Small intestine (tissue), 7 donors: ENCODE measurements around the gene CERCAM. TPM values are rescaled to one million over a fixed set of nuclear protein-coding genes. Genes with fewer than 3 reads are reported as not detected.
A peak's percentile ranks its signal among the peaks of the same experiment; 100 is the strongest.
"Not testable (repeated sequence)": the region's sequence is repeated elsewhere in the genome, so short reads cannot be mapped to it uniquely, and the experiment has no call there.

ENCODE experiments used
- DNase-seq, 2 donors: peaks; one replicate each; pipeline versions ENCODE4 v3.0.0 to v3.0.0-alpha.2; 2013
- FAIRE-seq: peaks from 2 replicates; lab custom pipeline; 2012; peaks lifted over from hg19 to GRCh38; lab: Jason Lieb, UNC
- H3K27ac ChIP-seq, 3 donors: one replicate each; pipeline ENCODE4 v1.5.1; 2013; ENCODE audit warnings: low read length in 2 of 3, mild to moderate bottlenecking in 2 of 3, control low read depth in 1 of 3, inconsistent platforms in 1 of 3, low read depth in 1 of 3, moderate library complexity in 1 of 3
- H3K27me3 ChIP-seq, 3 donors: one replicate each; pipeline ENCODE4 v1.6.1; 2013; ENCODE audit warnings: low read length in 3 of 3, inconsistent platforms in 1 of 3; ENCODE audit not compliant: control insufficient read depth in 3 of 3, insufficient read depth in 3 of 3
- H3K36me3 ChIP-seq, 3 donors: one replicate each; pipeline ENCODE4 v1.6.1; 2013; ENCODE audit warnings: low read length in 3 of 3, inconsistent platforms in 1 of 3, low read depth in 1 of 3, mild to moderate bottlenecking in 1 of 3, moderate library complexity in 1 of 3; ENCODE audit not compliant: control insufficient read depth in 3 of 3, insufficient read depth in 2 of 3
- H3K4me1 ChIP-seq, 3 donors: one replicate each; pipeline ENCODE4 v1.6.1; 2013; ENCODE audit warnings: low read length in 2 of 3, inconsistent platforms in 1 of 3, low read depth in 1 of 3, mild to moderate bottlenecking in 1 of 3, moderate library complexity in 1 of 3; ENCODE audit not compliant: control insufficient read depth in 3 of 3, insufficient read depth in 2 of 3
- H3K4me3 ChIP-seq, 3 donors: one replicate each; pipeline ENCODE4 v1.5.1; 2013; ENCODE audit warnings: low read length in 3 of 3, control low read depth in 1 of 3, inconsistent platforms in 1 of 3, low read depth in 1 of 3, mild to moderate bottlenecking in 1 of 3, moderate library complexity in 1 of 3
- H3K9me3 ChIP-seq, 2 donors: one replicate each; pipeline ENCODE4 v1.6.1; 2013; ENCODE audit warnings: low read depth in 1 of 2, low read length in 1 of 2; ENCODE audit not compliant: control insufficient read depth in 2 of 2, insufficient read depth in 1 of 2
- WGBS, 3 donors: extraction: QIAGEN DNeasy Blood & Tissue Kit; methylation state at CpG; one replicate each; pipeline ENCODE4 v1.1.7; 2013; 5-methylcytosine and 5-hydroxymethylcytosine counted together
- polyA plus RNA-seq, 4 donors: library from polyadenylated mRNA; stranded (reverse) in 3 of 4; unstranded in 1 of 4; fragments of 200-250 nt in 3 of 4; fragments of 120-200 nt in 1 of 4; gene quantifications; one replicate each; pipeline versions ENCODE4 v1.2.1 to v1.2.3, GENCODE V29; 2013
- donor health status: healthy with polysubstance abuse.
- donor health status: control.
- donor health status: control.
- donor health status: Bipolar disorder and iron deficiency.
- donor health status: healthy.

CERCAM gene
- polyA plus RNA-seq, 4 donors: 4.3 to 10.3 (median 6.8) TPM; not detected in 1

GRCh38 chr9:128446505-128446904, 25.8 kb downstream of the CERCAM start:
- H3K36me3 ChIP-seq, H3K9me3 ChIP-seq, DNase-seq, H3K27ac ChIP-seq, H3K4me3 ChIP-seq, FAIRE-seq, H3K27me3 ChIP-seq, H3K4me1 ChIP-seq: not testable (repeated sequence)
- WGBS, 3 donors: 91 to 93% (median 92%) methylated on average over 5 of the region's 5 CpGs

DNA sequence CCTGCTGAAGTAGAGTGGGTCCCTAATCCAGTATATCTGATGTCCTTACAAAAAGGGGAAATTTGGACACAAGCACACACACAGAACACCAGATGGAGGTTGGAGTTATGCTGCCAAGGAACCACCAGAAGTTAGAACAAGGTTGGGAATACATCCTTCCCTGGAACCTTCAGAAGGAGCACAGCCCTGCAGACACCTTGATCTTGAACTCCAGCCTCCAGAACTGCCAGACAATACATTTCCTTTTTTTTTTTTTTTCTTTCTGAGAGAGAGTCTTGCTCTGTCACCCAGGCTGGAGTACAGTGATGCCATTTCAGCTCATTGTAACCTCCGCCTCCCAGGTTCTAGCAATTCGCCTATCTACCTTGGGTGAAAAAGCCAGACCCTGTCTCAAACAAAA, 28.1 kb downstream of the CERCAM start:
- H3K27me3 ChIP-seq: peaks cover 0 to 9% (median 0%) of the 10 kb centered on the region in 3 donors
- no peaks in the 10 kb centered on the region for H3K36me3 ChIP-seq
- H3K27ac ChIP-seq: no peak overlapping the region
- no peak for FAIRE-seq
- DNase-seq: no peak
- no peaks in the 10 kb centered on the region for H3K4me1 ChIP-seq
- H3K4me3 ChIP-seq: no peak overlapping the region
- H3K9me3 ChIP-seq: no peaks in the 10 kb centered on the region
- 87 to 94% (median 93%) methylated on average over 2 of the region's 2 CpGs for WGBS, 3 donors

- Histone ChIP-seq H3K36me3 (peaks cover 0 to 7% (median 2%) of the 10 kb centered on the region in 3 donors), H3K4me1 (peaks cover 0 to 5% (median 4%) of the 10 kb centered on the region in 3 donors), H3K27me3 (peaks cover 0 to 5% (median 0%) of the 10 kb centered on the region in 3 donors), H3K4me3 (no peak overlapping the region), H3K27ac (no peak overlapping the region), H3K9me3 (no peaks in the 10 kb centered on the region)
- FAIRE-seq (no peak), DNase-seq (no peak)
- 80 to 87% (median 83%) methylated on average over 14 of the region's 14 CpGs for WGBS, 3 donors
These were observed 34.3 kb downstream of the CERCAM start for GRCh38 chr9:128454991-128455390.

DNA sequence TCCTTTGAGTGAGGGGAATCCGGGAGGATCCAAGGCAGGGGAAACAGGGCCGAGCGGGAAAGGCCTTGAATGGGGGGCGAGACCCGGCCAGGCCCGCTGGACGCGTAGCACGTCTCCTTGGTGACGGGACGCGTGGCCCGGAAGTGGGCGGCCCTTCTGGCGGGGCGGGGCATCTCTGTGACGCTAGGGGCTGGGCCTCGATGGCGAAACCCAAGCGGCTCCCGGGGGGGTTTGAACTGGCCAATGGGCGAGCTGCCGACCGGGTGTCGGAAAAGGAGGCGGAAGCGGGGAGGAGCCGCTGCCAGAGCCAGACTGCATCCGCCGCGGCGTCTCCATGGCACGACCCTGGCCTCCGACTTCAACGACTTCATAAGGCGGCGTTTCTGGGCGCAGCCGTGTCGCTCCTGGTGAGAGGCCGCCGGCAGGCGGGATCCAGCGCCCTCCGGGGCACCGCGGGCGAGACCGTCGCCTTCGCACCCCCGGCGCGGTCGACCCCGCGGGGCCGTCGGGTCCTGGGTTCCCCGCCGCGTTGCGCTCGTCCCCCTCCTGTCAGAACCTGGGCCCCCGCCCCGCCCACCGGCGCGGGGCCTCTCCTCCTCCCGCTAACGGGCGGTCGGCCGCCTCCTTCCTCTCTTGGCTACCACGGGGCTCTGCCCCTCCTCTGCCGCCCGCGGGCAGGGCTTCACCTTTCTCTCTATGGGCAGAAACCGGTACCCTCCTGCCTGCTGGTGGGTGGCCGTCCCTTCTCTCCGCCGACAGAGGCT, 35.4 kb downstream of the CERCAM start, which contains the start of gene ODF2:
TSS of gene ODF2 (plus strand) at position 158 of the 764 bp plus-strand sequence. CDS start at position 244, 86 bp downstream.
- H3K27me3 ChIP-seq: peaks cover 0 to 5% (median 0%) of the 10 kb centered on the region in 3 donors
- peaks cover 0 to 5% (median 4%) of the 10 kb centered on the region in 3 donors for H3K4me1 ChIP-seq
- FAIRE-seq (no peak), DNase-seq (peak; percentile 97 to 98)
- peaks cover 0 to 17% (median 5%) of the 10 kb centered on the region in 3 donors for H3K36me3 ChIP-seq
- WGBS, 3 donors: 0 to 1% (median 0%) methylated on average over 43 to 82 of the region's 82 CpGs
- H3K4me3 ChIP-seq: peak within 1 kb of the TSS; percentile 63 to 84 (median 79)
- no peaks in the 10 kb centered on the region for H3K9me3 ChIP-seq
- peak within 1 kb of the TSS; percentile 24 to 89 (median 60) for H3K27ac ChIP-seq

- Histone ChIP-seq H3K36me3 (peaks cover 0 to 21% (median 6%) of the 10 kb centered on the region in 3 donors), H3K9me3 (no peaks in the 10 kb centered on the region), H3K4me1 (peaks cover 0 to 5% (median 4%) of the 10 kb centered on the region in 3 donors), H3K27me3 (peaks cover 0 to 4% (median 0%) of the 10 kb centered on the region in 3 donors), H3K27ac (peak overlapping the region in 2 of 3 donors; percentile 60 to 89), H3K4me3 (peak overlapping the region; percentile 63 to 84 (median 79))
- FAIRE-seq: no peak
- WGBS, 3 donors: 0 to 1% (median 1%) methylated on average over 30 to 48 of the region's 48 CpGs
- DNase-seq: peak; percentile 66 to 74
These were observed 36.0 kb downstream of the CERCAM start for GRCh38 chr9:128456613-128457061.

DNA sequence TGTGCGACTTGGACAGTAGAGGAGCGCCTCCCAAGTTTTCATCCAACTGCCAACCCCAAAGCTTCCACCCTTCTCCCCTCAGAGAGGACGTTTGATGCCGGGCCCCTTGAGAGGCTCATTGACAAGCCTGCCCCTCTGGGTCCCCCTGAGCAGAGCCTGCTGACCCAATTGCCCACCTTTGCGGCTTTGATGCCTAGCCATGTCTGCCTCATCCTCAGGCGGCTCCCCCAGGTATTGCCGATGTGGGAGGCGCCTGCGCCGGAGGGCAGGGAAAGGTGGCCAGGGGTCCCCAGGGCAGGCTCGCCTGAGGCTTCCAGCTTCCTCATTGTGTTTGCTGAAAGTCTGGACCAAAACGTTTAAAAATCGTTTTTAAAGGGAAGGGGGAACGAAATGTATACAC, 36.5 kb downstream of the CERCAM start:
- Histone ChIP-seq H3K27me3 (no peaks in the 10 kb centered on the region), H3K27ac (no peak overlapping the region), H3K36me3 (peaks cover 0 to 24% (median 6%) of the 10 kb centered on the region in 3 donors), H3K4me3 (peak overlapping the region; percentile 63 to 84 (median 79)), H3K9me3 (no peaks in the 10 kb centered on the region), H3K4me1 (peaks cover 0 to 5% (median 4%) of the 10 kb centered on the region in 3 donors)
- DNase-seq (no peak), FAIRE-seq (no peak)
- WGBS, 3 donors: 46 to 64% (median 55%) methylated on average over 13 to 14 of the region's 14 CpGs

DNA sequence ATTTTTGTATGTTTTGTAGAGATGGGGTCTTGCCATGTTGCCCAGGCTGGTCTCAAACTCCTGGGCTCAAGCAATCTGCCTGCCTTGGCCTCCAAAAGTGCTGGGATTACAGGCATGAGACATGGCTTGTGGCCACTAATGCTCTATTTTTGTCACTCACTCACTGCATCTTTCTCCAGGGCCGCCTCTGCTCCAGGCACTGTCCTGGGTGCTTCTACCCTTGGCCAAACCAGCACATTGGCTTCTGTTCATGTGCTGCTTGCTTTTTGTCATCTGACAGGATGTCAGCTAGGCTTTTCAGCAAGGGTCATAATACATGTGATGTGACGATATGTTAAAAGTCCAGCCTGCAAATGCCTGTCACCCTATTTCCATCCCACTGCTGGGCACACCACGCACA, 38.4 kb downstream of the CERCAM start:
- H3K27me3 ChIP-seq: no peaks in the 10 kb centered on the region
- DNase-seq (no peak), FAIRE-seq (no peak)
- peaks cover 0 to 38% (median 6%) of the 10 kb centered on the region in 3 donors for H3K36me3 ChIP-seq
- no peak overlapping the region for H3K27ac ChIP-seq
- no peaks in the 10 kb centered on the region for H3K9me3 ChIP-seq
- WGBS, 3 donors: 94 to 98% (median 95%) methylated on average over 3 of the region's 3 CpGs
- H3K4me3 ChIP-seq: no peak overlapping the region
- H3K4me1 ChIP-seq: peaks cover 0 to 5% (median 4%) of the 10 kb centered on the region in 3 donors

GRCh38 chr9:128469070-128469469, 48.4 kb downstream of the CERCAM start:
- Histone ChIP-seq H3K4me3 (no peak overlapping the region), H3K36me3 (peaks cover 0 to 61% (median 0%) of the 10 kb centered on the region in 3 donors), H3K9me3 (no peaks in the 10 kb centered on the region), H3K4me1 (no peaks in the 10 kb centered on the region), H3K27ac (no peak overlapping the region), H3K27me3 (no peaks in the 10 kb centered on the region)
- WGBS, 3 donors: 86 to 90% (median 87%) methylated on average over 7 of the region's 7 CpGs
- DNase-seq (no peak), FAIRE-seq (no peak)
